Activated T-cell treated with anti-CD3 and anti-CD28 coated beads for 48 hours (primary cell): ENCODE results near the gene SPOCK1.

Experiments
- DNase-seq: peaks from one replicate; pipeline ENCODE4 v3.0.0-alpha.2; 2020; ENCODE audit warnings: low read depth

Gene SPOCK1

DNA sequence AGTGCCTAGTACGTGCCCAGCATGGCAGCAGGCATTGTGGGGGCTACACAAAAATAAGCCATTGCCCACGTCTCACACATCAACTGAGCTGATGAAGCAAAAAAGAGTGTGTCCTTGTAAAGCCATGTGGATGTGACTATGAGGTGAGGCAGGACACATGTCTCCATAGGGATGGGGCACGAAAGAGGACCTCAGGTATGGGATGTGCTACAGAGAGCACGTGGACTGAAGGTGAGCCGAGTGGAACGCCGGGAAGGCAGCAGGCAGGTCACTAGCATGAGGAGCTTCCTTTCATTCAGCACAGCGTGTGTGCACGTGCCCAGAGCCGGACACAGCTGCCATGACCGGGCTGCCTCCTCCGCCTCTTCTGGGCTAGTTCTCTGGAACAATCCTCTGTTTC is 429.8 kb downstream of the SPOCK1 start:
- no peak for DNase-seq

GRCh38 chr5:137061382-137061781 is 437.7 kb downstream of the SPOCK1 start:
- no peak for DNase-seq

DNA sequence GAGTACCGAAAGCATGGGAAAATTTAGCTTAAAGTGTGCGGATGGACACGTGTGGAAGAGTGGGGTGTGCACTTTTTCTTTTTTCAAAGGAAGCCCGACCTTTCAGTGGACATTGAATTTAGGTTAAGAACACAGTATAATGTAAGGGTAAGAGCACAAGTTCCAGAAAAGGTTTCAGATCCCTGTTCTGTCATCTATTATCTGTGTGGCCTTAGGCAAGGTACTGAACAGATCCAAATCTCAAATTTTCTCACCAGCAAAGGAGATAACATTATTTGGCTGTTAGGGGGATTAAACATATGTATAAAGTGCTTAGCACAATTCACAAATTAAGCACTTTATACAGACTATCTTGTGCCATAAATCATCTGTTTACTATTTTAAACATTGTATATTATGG is 441.0 kb downstream of the SPOCK1 start:
- DNase-seq, result no peak

DNA sequence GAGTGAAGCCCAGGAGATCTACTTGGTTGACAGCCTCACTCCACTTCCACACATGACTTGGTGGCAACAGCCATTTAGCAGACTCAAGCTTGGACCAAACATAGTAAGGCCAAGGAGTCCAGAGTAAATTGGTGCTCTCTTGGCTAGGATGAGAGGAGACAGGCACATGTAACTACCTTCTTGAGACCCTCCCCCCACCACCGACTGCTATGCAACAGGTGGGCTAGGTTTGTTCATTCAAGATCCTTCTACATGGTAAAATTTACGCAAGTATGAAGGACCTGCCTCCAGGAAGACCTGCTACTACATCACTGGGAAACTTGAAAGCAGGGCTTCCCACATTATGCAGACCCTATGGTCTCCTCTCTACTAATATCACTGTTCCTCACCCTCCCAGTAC is 442.4 kb downstream of the SPOCK1 start:
- no peak for DNase-seq

DNA sequence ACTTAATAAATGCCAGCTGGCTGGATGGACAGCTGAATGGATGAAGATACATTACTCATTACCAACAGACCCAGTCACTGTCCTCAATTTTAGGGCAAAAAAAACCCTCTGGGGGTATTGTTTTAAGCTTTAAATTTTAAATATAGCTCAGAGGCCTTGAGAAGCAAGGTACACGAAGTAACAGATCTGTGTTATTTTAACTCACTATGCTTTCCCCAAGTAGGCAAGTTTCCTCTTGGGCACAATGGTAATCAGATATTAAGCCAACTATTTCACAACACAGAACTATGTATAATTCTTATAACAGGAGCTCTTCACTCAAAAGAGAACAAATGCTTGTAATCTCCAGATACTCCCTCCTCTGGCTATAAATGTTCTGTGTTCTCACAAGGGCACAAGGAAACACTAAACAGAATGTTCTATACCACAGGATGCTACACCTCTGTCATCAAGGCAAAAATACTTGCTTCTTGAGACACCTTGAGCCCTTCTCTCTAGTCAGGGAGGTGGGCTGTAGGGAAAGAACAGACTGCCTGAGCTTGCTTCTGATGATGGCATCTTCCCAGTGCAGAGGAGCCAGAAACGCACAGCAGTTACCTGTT is 443.8 kb downstream of the SPOCK1 start:
- no peak for DNase-seq

GRCh38 chr5:137054792-137055191 is 444.3 kb downstream of the SPOCK1 start:
- DNase-seq, result no peak

DNA sequence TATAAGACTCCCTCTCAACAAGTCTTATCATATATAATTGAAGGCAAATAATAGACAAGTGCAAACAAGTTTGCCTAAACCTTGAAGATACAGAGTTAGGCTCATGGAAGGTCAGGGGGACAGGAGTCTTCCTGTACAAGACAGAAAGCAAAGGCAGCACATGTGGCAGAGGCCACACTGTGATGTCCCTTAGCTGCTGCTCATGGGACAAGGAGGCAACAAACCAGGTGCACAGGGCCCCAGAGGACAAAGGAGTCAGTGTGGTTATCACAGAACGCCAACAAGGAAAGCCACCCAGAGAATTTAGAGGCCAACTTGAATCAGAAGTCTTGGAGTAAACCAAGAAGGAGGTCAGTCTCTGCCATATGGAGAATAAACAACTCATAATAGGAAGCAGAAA is 444.8 kb downstream of the SPOCK1 start:
- no peak for DNase-seq

DNA sequence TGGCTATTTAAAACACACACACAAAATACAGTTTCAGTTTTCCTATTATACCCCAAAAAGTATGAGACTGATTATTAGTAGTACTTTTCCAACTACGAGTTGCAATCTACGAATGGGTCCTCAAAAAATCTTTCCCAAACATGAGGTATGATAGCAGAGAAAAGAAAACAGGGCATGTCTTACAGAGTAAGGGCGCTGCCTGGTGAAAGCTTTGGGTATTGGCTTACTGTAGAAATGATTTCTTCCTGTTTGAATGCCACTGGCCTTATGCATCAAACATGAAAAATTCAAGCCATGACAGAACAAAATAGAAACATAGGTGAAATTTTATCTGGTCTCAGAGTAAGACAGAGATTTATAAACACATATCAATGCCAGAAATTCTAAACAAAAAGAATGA is 448.0 kb downstream of the SPOCK1 start:
- no peak for DNase-seq

GRCh38 chr5:137040641-137041340 is 458.3 kb downstream of the SPOCK1 start:
- DNase-seq, result no peak

GRCh38 chr5:137040024-137040423 is 459.1 kb downstream of the SPOCK1 start:
- DNase-seq, result no peak

GRCh38 chr5:137037848-137038247 is 461.3 kb downstream of the SPOCK1 start:
- no peak for DNase-seq

DNA sequence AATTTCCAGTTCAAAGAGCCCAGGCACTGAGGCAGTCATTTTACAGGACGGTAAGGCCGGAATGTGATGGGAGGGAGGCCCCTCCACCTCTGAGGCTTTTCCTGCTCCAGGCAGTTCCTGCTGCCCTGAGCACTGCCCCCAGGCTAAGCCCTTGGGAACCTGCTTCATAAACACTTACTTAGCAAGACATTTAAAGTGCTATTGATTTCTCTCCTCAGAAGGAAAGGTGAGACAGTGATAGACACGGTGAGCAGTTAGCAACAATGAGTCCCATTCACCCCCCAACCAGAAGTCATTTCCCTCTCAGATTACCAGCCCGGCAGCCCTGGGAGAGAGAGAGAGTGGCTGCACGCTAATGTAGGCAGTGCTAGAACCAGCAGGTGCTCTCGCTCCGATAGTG is 462.5 kb downstream of the SPOCK1 start:
- no peak for DNase-seq

- DNase-seq, result no peak
Measured at GRCh38 chr5:137035480-137035878, 463.6 kb downstream of the SPOCK1 start.

GRCh38 chr5:137034764-137035479 is 464.2 kb downstream of the SPOCK1 start:
- DNase-seq, result no peak

DNA sequence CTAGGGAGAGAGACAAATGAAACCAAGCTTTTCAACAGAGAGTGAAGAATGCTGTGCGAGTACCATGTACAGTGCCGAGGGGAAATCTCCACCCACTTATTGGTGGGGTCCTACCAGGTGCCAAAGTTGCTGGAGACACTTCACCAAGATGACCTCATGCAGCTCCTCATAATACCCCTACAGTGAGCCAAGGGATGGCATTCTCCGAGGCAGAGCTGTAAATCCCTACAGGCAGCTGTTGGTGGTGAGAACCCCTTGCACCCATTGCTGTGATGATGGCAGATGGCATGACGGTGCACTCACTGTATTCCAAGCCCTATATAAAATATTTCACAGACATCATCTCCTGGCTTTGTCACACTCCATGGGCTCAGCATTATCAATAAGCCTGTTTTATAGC is 464.9 kb downstream of the SPOCK1 start:
- DNase-seq, result no peak

DNA sequence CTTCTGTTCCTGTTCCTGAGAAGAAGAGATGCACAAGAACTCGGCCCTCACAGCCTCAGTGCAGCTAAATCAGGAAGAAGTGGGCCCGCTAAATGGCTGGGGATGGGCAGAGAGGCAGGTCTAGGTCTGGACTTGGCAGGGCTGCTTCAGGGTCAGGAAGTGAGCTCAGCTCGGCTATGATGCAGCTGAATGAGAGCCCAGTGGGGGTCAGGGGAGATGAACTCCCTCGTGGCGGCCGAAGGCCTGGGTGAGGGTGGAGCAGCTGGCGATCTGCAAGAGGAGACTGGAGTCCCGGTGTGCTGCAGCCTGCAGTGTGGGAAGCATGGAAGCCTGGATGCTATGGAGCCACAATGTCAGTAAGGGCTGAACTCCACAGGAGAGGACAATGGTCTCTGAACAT is 466.2 kb downstream of the SPOCK1 start:
- no peak for DNase-seq

- DNase-seq, result no peak
Measured at GRCh38 chr5:137027758-137028157, 471.4 kb downstream of the SPOCK1 start.

GRCh38 chr5:137026296-137026695 is 472.8 kb downstream of the SPOCK1 start:
- DNase-seq, result no peak

- no peak for DNase-seq
Measured at GRCh38 chr5:137024044-137024443, 475.1 kb downstream of the SPOCK1 start.

GRCh38 chr5:137023371-137023770 is 475.8 kb downstream of the SPOCK1 start:
- no peak for DNase-seq

DNA sequence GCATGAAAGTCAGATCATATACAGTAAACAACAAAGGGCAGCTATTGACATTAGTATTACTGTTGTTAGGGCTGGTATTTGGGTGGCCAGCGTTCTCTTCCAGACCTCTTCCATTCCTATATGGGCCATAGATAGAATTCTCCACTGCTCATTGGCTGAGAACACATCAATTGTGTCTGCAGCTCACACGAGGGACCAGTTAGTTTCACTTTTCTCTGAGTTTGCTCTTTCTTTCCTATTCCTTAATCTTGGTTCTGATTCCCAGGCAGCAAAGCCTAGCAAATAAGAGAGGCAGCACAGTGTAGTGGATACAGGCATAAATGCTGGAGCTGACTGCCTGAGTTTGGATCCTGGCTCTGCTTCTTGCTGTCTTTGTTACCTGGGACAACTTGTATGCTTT is 476.4 kb downstream of the SPOCK1 start:
- DNase-seq, result no peak

DNA sequence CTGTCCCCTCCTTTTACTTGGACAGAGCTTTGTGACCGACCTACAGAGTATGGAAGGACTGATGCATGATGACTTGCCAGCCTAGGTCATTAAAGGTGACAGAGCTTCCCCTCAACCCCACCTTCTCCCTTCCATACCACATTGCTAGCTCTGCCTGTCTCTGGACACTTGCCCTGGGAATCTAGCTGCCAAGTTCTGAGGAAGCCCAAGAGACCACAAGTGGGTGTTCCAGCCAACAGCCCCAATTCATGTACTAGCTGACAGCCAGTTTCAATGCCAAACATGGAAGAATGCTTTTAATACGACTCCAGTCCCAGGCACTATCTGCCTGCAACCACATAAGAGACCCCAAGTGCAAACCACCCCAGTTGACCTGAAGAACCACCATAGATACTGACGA is 477.1 kb downstream of the SPOCK1 start:
- no peak for DNase-seq

DNA sequence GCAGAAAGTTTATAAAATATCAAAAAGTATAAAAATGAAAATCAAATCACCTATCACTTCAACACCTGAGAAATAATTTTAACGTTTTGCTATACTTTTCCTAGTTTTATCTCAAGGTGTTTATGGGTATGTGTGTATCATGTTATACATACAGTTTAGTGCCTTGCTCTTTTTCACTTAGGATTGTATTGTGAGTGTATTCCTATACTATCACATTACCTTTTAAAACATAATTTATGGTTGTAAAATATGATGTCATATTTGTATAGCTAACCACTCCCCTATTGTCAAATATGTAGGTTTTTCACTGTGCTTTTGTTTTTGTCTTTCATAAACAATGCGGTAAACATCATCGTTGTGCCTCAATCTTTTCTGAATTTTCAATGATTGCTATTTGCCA is 479.9 kb downstream of the SPOCK1 start:
- DNase-seq, result no peak
